ENCODE results near the gene VIL1.

The VIL1 gene

DNA sequence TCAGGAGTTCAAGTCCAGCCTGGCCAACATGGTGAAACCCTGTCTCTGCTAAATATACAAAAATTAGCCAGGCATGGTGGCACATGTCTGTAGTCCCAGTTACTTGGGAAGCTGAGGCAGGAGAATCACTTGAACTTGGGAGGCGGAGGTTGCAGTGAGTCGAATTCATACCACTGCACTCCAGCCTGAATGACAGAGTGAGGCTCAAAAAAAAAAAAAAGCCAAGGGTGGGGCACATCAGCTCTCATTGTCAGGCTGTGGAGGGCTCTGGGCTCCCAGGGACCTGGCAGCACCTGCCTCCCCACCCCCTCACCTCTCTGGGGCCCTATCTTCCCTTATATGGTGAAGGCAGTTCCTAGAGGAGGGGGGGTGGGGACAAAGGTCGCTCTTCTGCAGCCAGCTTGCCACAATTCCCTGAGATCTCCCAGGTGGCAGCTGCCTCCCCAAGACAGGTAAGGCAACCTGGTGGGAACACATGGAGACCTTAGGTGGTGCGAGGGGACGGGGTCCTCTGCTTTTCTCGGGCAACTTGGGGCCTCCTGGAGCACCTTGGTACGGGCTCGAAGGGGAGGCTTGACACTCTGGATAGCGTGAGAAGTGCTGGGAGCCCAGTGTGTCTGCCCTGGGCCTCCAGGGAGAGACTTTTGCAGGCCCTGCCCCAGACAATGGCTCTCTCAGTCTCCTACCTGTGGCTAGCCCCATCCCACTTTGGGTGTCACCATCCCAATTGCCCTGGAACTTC lies at the start of gene VIL1:
VIL1 (plus strand) TSS at position 407 of the 742 bp plus-strand sequence. CDS start 4,656 bp downstream, outside the sequence.
- peak; percentile 80 for DNase-seq (ENCODE audit: low spot score)

- no peak for DNase-seq (ENCODE audit: low spot score)
Measured at GRCh38 chr2:218369330-218369729, 49.6 kb upstream of the VIL1 start.

GRCh38 chr2:218370410-218371063 lies 48.4 kb upstream of the VIL1 start:
- DNase-seq (ENCODE audit: low spot score) = no peak

DNA sequence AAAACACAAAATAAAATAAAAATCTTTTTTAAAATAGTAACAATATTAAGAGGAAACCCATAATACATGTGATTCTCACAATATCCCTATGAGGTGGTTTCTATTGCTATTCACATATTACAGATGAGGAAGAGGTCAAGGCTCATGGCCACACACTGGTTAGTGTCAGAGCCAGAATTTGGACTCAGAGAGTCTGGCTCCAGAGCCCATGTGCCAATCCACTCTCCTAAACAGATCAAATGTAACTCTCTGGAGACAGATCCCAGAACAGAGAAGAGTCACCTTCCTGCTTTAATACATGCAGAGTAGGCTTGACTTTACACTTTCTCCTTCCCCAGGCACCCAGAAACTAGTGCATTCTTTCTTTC lies 47.0 kb upstream of the VIL1 start:
- no peak for DNase-seq (ENCODE audit: low spot score)

GRCh38 chr2:218374795-218375194 lies 44.1 kb upstream of the VIL1 start:
- no peak for DNase-seq (ENCODE audit: low spot score)

GRCh38 chr2:218375212-218375611 lies 43.7 kb upstream of the VIL1 start:
- no peak for DNase-seq (ENCODE audit: low spot score)

DNA sequence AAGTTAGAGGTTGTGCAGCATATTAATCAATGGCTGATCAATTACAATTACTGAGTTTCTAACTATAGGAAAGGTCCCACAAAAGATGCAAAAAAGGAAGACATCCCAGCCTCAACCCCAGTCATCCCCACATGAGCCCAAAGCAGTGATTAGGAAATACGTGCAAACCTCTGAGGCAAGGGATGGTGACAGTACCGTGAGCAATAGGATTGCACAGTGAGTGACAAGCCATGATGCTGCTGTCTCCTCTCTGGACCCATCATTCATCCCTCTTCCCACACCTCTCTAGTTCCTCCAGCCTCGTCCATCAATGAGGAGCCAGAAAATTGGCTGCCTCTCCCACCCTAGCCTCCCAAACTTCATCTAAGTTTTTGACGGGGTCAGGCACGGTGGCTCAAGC lies 40.9 kb upstream of the VIL1 start:
- no peak for DNase-seq (ENCODE audit: low spot score)

- DNase-seq (ENCODE audit: low spot score) = no peak
Measured at GRCh38 chr2:218381916-218382366, 37.0 kb upstream of the VIL1 start, which contains the start of gene SLC11A1. Gene SLC11A1, plus strand, starts transcription at chr2:218382273. Its CDS starts 96 bp downstream, at chr2:218382369.

DNA sequence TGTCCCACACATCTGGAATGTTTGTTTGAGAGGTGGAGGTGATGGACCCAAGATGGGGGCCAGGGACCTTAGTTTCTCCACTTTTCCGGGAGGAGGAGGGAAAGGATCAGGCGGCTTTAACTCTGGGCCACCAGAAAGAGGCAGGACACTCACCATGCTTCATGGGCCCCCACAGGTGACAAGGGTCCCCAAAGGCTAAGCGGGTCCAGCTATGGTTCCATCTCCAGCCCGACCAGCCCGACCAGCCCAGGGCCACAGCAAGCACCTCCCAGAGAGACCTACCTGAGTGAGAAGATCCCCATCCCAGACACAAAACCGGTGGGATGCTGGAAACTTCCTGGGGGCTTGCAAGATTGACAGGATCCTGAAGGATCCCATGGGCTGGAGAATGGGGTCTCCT lies 36.1 kb upstream of the VIL1 start:
- no peak for DNase-seq (ENCODE audit: low spot score)

DNA sequence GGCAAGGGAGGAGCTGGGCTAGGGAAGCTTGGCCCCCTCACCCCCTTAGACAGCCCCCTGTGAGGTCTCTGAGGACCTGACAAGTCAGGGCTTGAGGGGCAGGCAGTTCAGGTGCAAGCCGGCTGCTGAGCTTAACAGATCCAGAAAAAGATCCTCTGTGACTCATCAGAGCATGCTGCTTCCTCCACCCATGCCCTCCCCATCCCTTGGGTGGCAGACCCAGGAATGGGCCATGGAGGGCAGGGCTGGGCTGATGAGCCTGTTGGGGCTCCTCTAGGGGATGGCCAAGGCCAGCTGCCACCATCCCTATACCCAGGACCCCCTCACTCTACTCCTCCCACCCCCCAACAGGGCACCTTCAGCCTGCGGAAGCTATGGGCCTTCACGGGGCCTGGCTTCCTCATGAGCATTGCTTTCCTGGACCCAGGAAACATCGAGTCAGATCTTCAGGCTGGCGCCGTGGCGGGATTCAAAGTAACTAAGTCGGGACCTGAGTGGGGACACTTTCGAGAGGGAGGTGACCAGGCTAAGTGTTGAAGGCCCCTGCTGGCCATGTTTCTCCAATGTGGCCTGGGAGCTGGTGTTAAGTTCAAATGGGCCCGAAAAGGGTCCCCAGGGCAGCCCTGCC lies 34.9 kb upstream of the VIL1 start:
- DNase-seq (ENCODE audit: low spot score) = no peak

DNA sequence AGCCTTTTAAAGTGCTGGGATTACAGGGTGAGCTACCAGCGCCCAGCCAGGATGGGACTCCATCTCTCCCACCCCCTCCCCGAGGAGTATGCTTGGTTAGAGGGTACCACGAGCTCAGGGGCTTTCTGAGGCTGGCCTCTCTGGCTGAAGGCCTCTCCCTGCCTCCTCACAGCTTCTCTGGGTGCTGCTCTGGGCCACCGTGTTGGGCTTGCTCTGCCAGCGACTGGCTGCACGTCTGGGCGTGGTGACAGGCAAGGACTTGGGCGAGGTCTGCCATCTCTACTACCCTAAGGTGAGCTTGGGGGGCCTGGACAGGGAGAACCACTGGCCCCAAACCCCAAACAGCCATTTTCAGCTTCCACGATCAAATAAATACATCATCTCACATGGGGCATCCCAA lies 33.9 kb upstream of the VIL1 start:
- DNase-seq (ENCODE audit: low spot score) = no peak

DNA sequence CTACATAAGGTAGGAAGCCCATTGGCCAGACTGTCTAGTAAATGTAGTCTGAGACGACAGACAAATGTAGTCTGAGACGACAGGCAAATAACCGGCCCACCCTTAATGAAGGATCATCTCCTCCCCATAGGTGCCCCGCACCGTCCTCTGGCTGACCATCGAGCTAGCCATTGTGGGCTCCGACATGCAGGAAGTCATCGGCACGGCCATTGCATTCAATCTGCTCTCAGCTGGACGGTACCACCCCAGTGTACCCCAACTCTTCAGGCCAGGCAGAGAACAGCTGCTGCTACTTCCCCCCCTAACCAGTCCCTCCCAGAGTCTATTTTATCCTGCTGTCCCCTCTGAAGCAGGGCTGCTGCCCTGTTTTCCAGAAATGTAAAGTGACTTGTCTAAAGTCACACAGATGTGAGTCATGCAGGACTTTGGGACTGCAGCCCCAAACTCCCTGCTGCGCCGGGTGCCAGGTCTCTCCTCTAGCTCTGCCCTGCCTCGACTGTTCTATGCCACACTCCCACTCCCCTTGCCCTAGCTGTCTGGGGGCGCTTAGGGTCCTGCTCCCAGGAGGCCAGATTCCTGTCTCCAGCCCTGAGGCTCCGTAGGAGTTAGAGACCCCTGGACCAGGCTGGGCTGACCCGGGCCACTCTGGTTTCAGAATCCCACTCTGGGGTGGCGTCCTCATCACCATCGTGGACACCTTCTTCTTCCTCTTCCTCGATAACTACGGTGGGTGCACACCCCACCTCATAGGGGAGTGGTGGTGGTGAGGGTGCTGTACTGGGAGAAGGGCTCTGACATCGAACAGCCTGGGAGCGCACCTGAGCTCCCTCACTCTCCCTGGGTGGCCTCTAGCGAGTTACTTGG lies 32.2 kb upstream of the VIL1 start:
- DNase-seq (ENCODE audit: low spot score) = no peak

- peak; percentile 39 for DNase-seq (ENCODE audit: low spot score)
Measured at GRCh38 chr2:218387369-218388194, 31.3 kb upstream of the VIL1 start.

GRCh38 chr2:218389333-218390150 lies 29.4 kb upstream of the VIL1 start:
- no peak for DNase-seq (ENCODE audit: low spot score)

- DNase-seq (ENCODE audit: low spot score) = no peak
Measured at GRCh38 chr2:218391202-218391601, 27.7 kb upstream of the VIL1 start.

GRCh38 chr2:218392459-218392858 lies 26.5 kb upstream of the VIL1 start:
- DNase-seq (ENCODE audit: low spot score) = no peak

- DNase-seq (ENCODE audit: low spot score) = no peak
Measured at GRCh38 chr2:218392891-218393462, 25.9 kb upstream of the VIL1 start.

GRCh38 chr2:218393750-218394290 lies 25.1 kb upstream of the VIL1 start:
- no peak for DNase-seq (ENCODE audit: low spot score)

DNA sequence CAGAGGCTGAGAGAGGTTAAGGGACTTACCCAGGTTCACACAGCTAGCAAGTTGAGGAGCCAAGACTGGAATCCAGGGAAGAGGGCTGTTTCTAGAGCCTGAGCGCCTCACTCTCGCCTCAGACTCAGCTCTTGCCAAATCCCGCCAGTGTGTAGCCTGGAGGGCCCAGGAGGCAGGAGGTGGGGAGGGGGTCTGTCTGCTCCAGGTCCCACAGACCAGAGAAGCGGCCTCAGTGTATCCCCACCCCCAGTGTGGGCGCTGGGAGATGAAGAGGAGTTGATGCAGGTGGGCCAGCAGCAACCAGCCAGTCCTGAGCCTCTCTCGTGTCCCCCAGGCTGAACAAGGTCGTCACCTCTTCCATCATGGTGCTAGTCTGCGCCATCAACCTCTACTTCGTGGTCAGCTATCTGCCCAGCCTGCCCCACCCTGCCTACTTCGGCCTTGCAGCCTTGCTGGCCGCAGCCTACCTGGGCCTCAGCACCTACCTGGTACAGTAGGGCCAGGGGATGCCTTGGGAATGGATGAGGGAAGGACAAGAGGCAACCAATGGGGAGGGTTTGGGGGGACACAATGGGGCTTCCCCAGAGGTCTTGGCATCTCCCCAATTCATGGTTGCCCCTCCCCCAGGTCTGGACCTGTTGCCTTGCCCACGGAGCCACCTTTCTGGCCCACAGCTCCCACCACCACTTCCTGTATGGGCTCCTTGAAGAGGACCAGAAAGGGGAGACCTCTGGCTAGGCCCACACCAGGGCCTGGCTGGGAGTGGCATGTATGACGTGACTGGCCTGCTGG lies 24.4 kb upstream of the VIL1 start:
- no peak for DNase-seq (ENCODE audit: low spot score)

Data from LoVo (cell line).